Lower leg skin (tissue), 3 donors: ENCODE results near the gene TARP.

Experiments used
- POLR2A ChIP-seq, 2 donors: fragments of 450-650 bp; IDR thresholded peaks; one replicate each; pipeline ENCODE4 v1.6.1; 2016 to 2017; ENCODE audit warnings: antibody characterized with exemption in 2 of 2, mild to moderate bottlenecking in 1 of 2, moderate library complexity in 1 of 2
- TF ChIP-seq, protein P1 (sequence below), 3 donors: fragments of 450-650 bp; IDR thresholded peaks; one replicate each; pipeline ENCODE4 v1.5.1; 2016; ENCODE audit warnings: antibody characterized with exemption in 3 of 3, mild to moderate bottlenecking in 3 of 3, moderate library complexity in 2 of 3

GRCh38 chr7:38316733-38317360 lies 43.4 kb upstream of the TARP start:
- TF ChIP-seq, protein P1, sequence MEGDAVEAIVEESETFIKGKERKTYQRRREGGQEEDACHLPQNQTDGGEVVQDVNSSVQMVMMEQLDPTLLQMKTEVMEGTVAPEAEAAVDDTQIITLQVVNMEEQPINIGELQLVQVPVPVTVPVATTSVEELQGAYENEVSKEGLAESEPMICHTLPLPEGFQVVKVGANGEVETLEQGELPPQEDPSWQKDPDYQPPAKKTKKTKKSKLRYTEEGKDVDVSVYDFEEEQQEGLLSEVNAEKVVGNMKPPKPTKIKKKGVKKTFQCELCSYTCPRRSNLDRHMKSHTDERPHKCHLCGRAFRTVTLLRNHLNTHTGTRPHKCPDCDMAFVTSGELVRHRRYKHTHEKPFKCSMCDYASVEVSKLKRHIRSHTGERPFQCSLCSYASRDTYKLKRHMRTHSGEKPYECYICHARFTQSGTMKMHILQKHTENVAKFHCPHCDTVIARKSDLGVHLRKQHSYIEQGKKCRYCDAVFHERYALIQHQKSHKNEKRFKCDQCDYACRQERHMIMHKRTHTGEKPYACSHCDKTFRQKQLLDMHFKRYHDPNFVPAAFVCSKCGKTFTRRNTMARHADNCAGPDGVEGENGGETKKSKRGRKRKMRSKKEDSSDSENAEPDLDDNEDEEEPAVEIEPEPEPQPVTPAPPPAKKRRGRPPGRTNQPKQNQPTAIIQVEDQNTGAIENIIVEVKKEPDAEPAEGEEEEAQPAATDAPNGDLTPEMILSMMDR (IDR thresholded peaks at IDR 0.05), result no peak
- no peak for TF ChIP-seq POLR2A (IDR thresholded peaks at IDR 0.05)
